ENCODE data around the gene KCTD10. TPM values are rescaled to one million over a fixed set of nuclear protein-coding genes. Genes with fewer than 3 reads are reported as not detected.

The KCTD10 gene
- polyA plus RNA-seq, 6 donors from 2014 or later: 15.6 to 19.8 (median 17.1) TPM

DNA sequence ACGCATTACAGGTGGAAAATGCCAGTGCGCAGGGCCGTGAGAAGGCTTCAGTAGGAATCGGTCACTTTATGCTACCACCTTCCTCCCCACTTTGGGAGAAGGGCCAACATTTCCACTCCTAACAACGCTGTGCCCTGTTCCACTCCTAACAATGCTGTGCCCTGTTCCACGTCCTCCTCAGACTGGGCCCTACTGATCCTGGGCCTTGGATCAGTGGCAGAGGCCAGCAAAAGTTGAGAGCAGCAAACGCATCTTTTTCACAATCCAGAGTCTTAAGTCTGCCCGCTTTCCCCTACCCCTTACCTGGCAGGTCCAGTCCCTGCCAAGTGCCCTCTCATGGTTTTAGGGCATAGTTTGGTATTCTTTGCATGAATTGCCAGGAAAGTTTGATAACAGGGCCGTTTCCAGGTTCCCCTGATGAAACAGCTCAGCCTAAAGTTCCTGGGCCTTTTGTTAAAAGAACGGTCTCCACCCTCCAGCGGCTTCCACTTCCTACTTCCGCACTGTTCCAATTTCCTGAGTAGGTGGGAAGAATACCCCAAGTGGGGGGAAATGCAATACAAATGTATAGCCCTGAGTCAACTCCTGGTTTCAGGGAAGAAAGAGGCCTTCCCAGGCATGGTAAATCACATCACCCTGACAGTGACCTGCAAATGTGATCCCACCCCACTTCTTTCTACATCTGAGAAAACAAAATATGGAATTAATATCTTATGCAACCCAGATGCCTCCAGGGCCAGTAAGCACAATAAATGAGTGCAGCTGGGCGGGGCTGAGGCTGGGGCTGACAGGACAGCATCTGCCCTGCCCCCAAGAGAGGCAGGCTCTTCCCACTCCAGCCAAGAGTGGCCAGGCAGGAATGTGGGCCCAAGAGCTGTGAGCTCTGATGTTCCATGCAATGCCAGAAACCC, 15.0 kb downstream of the KCTD10 start:
- no peaks in the 10 kb centered on the region for H3K9me3 Mint-ChIP-seq
- no peak overlapping the region for H3K4me3 Mint-ChIP-seq
- DNase-seq (no peak), ATAC-seq (ENCODE audit: low read depth in 2 of 2) (no peak)
- peaks cover 32 to 48% (median 45%) of the 10 kb centered on the region in 3 donors for H3K4me1 Mint-ChIP-seq
- peaks cover 10 to 25% of the 10 kb centered on the region in 2 donors for H3K36me3 Mint-ChIP-seq
- peak overlapping the region in 5 of 6 donors; percentile 24 to 81 (median 80) for H3K27ac Mint-ChIP-seq
- H3K27me3 Mint-ChIP-seq: no peaks in the 10 kb centered on the region

DNA sequence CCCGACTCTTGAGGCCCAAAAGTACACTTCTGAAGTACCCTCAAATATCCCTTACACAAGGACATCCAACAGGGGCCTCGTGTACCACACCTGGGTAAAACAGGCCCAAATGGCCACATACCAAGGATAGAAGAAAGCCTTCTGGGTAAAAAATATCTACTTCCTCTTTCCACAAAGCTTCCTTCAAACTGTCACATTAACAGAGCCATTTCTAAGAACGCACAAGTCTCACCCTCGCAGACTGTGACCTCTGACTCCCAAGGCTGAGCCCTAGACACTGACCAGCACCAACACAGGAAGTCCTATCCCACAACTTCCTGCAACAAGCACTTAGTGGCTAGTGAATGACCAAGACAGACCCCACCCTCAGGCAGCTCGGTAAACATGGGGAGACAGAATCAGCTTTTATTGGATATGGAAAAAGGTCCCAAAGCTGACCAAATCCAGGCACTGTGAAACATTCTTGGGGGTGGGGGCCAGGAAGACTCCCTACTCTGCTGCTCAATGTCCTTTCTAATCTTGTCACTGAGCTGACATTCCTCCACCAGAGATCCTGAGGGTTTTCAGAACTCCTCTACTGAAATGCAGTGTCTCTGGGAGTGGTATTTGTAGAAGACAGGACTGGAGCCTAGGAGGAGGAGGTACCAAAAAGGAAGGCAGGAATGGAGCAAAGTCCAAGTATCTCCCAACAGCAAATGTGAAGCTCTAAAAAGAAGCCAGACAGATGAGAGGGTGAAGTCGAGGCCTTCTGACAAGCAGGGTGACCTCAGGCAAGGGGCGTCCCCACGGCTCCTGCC, 15.9 kb downstream of the KCTD10 start:
- no peaks in the 10 kb centered on the region for H3K27me3 Mint-ChIP-seq
- H3K27ac Mint-ChIP-seq: peak overlapping the region; percentile 17 to 93 (median 82)
- H3K4me1 Mint-ChIP-seq: peaks cover 32 to 46% (median 42%) of the 10 kb centered on the region in 3 donors
- peaks cover 14 to 32% of the 10 kb centered on the region in 2 donors for H3K36me3 Mint-ChIP-seq
- no peak for DNase-seq
- no peaks in the 10 kb centered on the region for H3K9me3 Mint-ChIP-seq
- ATAC-seq (ENCODE audit: low read depth in 2 of 2): peak; percentile 47 to 61
- H3K4me3 Mint-ChIP-seq: peak overlapping the region in 2 of 8 donors; percentile 45 to 55

DNA sequence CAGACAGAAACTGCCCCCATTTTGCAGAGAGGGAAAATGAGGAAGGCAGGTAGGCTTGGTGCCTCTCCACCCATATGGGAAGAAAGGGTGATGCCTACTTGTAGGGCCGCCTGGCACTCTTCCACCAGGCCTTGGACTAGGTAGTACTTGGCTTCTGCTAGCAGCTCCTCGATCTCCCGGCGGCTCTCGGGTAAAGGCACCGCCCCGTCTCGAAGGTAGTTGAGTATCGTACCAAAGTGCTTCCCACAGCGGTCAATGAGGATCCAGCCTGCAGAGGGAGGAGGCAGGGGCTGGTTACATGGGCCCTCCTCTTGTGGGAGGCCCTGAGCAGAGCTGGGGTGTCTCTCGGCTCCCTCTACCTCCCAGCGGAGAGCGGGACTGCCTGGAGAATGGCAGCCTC, 16.6 kb downstream of the KCTD10 start:
- H3K9me3 Mint-ChIP-seq: no peaks in the 10 kb centered on the region
- peaks cover 14 to 39% of the 10 kb centered on the region in 2 donors for H3K36me3 Mint-ChIP-seq
- ATAC-seq (ENCODE audit: low read depth in 2 of 2) (no peak), DNase-seq (no peak)
- H3K4me1 Mint-ChIP-seq: peaks cover 32 to 43% (median 40%) of the 10 kb centered on the region in 3 donors
- H3K4me3 Mint-ChIP-seq: peak overlapping the region in 1 of 8 donors; percentile 63
- H3K27ac Mint-ChIP-seq: peak overlapping the region in 3 of 6 donors; percentile 56 to 86 (median 81)
- no peaks in the 10 kb centered on the region for H3K27me3 Mint-ChIP-seq

DNA sequence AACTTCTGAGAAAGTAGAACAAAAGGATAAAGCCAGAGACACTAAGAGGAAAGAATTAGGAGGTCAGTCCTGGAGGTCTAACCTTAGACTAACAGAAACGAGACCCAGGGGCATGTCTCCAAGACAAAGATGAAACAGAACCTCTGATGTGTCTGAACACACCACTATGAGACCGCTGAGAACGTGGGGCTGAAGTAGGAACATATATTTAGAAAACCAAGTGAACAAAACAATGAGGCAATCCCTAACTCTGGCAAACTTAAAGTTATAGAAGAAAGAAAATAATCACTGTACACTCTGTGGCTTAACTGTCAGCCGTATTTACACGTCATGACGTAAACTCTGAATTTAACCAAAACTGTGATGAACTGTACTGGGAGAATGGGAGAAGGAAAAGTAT, 17.9 kb downstream of the KCTD10 start:
- Mint-ChIP-seq H3K27ac (no peak overlapping the region), H3K4me1 (peaks cover 25 to 43% (median 32%) of the 10 kb centered on the region in 3 donors), H3K9me3 (no peaks in the 10 kb centered on the region), H3K4me3 (peak overlapping the region in 1 of 8 donors; percentile 11), H3K36me3 (peaks cover 15 to 46% of the 10 kb centered on the region in 2 donors), H3K27me3 (no peaks in the 10 kb centered on the region)
- no peak for DNase-seq
- ATAC-seq (ENCODE audit: low read depth in 2 of 2): no peak

DNA sequence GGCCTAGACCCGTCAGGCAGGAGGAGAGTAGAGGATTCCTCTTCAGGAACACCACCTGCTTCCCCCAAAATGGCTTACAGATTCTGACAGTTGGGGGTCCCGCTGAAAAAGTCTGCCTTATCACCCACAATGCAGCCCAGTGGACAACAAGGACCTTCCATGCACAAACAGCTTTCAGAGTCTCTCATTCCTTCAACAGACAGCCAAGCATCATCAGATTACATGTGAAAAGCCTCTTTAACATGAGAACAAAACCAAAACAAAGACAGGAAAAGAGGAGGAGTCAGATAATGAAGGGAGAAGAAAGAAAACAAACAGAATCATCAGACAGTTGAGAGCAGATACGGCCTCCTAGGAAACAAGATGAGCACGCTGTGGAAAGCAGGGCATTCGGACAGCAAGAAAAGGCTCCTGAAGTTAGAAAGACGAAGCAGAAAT, 18.3 kb downstream of the KCTD10 start:
- H3K4me3 Mint-ChIP-seq: no peak overlapping the region
- H3K36me3 Mint-ChIP-seq: peaks cover 20 to 51% of the 10 kb centered on the region in 2 donors
- no peak for ATAC-seq (ENCODE audit: low read depth in 2 of 2)
- no peak for DNase-seq
- H3K4me1 Mint-ChIP-seq: peaks cover 21 to 38% (median 28%) of the 10 kb centered on the region in 3 donors
- H3K27me3 Mint-ChIP-seq: no peaks in the 10 kb centered on the region
- no peaks in the 10 kb centered on the region for H3K9me3 Mint-ChIP-seq
- no peak overlapping the region for H3K27ac Mint-ChIP-seq

DNA sequence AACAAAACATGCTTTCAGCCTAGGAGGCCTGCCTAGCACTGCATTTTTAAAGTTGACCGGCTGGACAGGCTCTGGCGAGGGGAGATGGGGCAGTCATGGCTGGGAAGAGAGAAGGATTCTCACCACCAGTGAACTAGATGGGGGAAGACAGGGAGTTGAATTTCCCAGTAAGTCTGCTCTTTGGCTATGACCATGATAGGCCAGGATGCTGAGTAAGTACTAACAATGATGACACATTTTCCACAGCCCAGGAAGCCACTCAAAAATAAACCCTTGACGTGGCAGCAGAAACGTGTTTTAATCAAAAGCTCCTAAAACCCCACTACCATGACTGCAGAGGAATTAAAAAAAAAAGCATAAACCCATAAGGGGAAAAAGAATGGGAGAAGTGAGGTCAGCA, 19.0 kb downstream of the KCTD10 start:
- peaks cover 25 to 57% of the 10 kb centered on the region in 2 donors for H3K36me3 Mint-ChIP-seq
- ATAC-seq (ENCODE audit: low read depth in 2 of 2) (no peak), DNase-seq (no peak)
- H3K4me3 Mint-ChIP-seq: no peak overlapping the region
- peaks cover 14 to 31% (median 23%) of the 10 kb centered on the region in 3 donors for H3K4me1 Mint-ChIP-seq
- no peaks in the 10 kb centered on the region for H3K27me3 Mint-ChIP-seq
- H3K27ac Mint-ChIP-seq: peak overlapping the region in 1 of 6 donors; percentile 17
- no peaks in the 10 kb centered on the region for H3K9me3 Mint-ChIP-seq

DNA sequence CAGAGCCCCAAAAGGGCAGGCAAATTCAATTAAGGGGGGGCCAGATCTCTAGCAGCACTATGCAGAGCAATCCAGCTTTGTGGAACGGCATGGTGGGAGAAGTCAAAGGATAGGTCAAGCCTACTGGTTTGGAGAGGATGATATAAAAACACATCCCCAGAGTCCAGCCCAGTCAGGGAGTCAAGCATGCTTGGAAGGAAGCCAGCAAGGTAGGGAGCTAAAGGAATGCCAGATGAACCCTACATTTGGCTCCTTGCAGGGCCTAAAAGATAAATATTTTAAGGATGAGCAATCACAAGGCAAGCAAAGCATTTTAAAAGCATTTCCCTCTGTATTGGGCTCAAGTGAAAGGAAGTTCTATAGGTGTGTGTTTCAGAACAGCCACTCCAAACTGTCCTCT, 21.4 kb downstream of the KCTD10 start:
- H3K36me3 Mint-ChIP-seq: peaks cover 36 to 57% of the 10 kb centered on the region in 2 donors
- H3K27ac Mint-ChIP-seq: peak overlapping the region in 1 of 6 donors; percentile 86
- no peaks in the 10 kb centered on the region for H3K9me3 Mint-ChIP-seq
- DNase-seq: no peak
- H3K27me3 Mint-ChIP-seq: no peaks in the 10 kb centered on the region
- no peak overlapping the region for H3K4me3 Mint-ChIP-seq
- ATAC-seq (ENCODE audit: low read depth in 2 of 2): no peak
- peaks cover 4 to 13% (median 7%) of the 10 kb centered on the region in 3 donors for H3K4me1 Mint-ChIP-seq

DNA sequence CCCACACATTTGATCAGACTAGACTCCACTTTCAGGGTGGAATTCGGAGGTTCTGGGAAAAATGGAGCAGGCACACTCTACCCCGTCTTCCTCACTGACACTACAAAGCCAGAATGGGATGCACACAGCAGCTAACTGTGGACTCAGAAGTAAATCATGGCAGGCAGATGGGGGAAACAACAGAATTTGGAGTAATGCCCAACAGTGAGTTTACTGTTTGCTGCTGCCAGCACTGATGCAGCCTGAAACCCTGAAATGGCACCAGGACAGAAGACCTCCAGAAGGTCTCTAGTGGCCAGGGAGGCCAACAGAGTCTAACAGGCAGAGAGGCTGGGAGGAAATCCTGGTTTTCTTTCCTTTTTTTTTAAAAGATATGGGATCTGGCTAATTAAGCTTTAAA, 24.6 kb downstream of the KCTD10 start:
- Mint-ChIP-seq H3K4me3 (no peak overlapping the region), H3K36me3 (peaks cover 35 to 37% of the 10 kb centered on the region in 2 donors), H3K4me1 (peaks cover 0 to 10% (median 0%) of the 10 kb centered on the region in 3 donors), H3K27ac (peak overlapping the region in 1 of 6 donors; percentile 4), H3K27me3 (no peaks in the 10 kb centered on the region), H3K9me3 (no peaks in the 10 kb centered on the region)
- DNase-seq (no peak), ATAC-seq (ENCODE audit: low read depth in 2 of 2) (no peak)

DNA sequence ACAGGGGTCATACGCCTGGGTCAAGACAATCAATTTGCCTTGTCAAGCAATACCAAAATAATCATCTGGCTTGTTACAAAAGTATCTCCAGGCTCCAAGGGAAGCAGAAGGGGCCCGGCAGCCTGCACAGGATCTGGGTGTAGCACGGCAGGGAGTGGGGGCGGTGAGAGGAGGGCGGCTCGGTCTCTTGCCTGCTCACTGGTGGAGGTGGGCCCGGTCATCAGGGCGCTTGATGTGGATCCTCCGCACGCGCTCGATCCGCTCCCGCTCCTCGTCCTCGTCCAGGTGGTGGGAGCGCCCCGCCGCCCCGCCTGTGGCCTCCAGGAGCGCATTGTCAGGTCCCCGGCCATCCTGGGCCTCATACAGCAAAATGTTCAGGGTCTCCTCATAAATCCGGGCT, 25.7 kb downstream of the KCTD10 start:
- H3K4me3 Mint-ChIP-seq: no peak overlapping the region
- H3K27ac Mint-ChIP-seq: no peak overlapping the region

DNA sequence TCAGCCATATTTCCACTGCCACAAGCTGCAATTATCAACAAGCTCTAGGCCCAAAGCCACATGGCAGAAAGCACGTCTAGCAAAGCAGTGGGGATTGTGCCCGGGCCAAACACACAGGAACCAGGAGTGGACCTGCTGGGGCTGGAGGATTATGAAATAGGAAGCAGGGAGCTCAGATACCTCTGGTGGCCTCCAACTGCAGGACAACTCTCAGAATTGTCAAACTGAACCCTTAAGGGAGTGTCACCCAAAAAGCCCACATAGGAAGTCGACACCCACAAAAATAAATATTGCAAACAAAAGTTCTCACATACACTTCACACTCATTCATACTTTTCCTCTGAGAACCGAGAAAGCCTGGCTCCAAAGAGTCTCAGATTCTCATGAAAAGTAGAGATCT, 26.1 kb downstream of the KCTD10 start:
- H3K4me3 Mint-ChIP-seq: peak overlapping the region in 1 of 8 donors; percentile 26
- no peak overlapping the region for H3K27ac Mint-ChIP-seq
- H3K4me1 Mint-ChIP-seq: peaks cover 0 to 10% (median 0%) of the 10 kb centered on the region in 3 donors
- H3K27me3 Mint-ChIP-seq: no peaks in the 10 kb centered on the region
- DNase-seq: no peak
- ATAC-seq (ENCODE audit: low read depth in 2 of 2): no peak
- no peaks in the 10 kb centered on the region for H3K9me3 Mint-ChIP-seq
- peaks cover 23 to 30% of the 10 kb centered on the region in 2 donors for H3K36me3 Mint-ChIP-seq

More for the DNA sequence above, 25.7 kb downstream of the KCTD10 start:
- H3K9me3 Mint-ChIP-seq: no peaks in the 10 kb centered on the region
- no peaks in the 10 kb centered on the region for H3K27me3 Mint-ChIP-seq
- peaks cover 26 to 30% of the 10 kb centered on the region in 2 donors for H3K36me3 Mint-ChIP-seq
- no peak for ATAC-seq (ENCODE audit: low read depth in 2 of 2)
- no peak for DNase-seq
- peaks cover 0 to 10% (median 0%) of the 10 kb centered on the region in 3 donors for H3K4me1 Mint-ChIP-seq

DNA sequence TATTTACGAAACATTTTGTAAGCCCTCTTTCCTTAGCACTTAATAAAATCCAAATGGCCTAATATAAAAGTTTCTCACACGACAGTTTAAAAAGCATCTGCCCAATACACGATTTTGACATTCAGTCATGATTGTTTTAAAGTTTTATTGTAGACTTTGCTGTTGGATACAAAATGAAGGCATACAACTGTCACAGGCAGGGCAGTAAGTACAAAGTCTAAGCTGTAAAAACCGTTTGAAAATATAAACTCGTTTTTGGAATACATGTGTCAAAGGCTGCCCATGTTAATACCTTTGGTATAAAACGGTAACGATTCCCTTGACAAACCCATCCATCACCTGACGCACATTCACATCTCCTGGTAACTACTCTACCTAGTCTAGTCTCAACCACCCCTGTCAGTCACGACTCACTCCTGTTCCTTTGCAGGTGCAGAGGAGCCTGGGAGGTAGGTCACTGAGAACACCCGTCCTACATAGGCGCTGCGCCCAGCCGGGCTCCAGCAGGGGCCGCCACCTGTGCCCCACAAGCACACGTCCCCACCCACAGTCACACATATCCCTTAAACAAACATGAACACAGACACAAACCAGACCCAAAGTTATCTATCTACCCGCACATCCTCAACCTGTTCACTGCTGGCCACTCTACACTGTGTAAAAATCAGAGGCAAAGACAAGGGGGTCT, 27.1 kb downstream of the KCTD10 start:
- Mint-ChIP-seq H3K4me3 (no peak overlapping the region), H3K27me3 (no peaks in the 10 kb centered on the region), H3K36me3 (peaks cover 25 to 30% of the 10 kb centered on the region in 2 donors), H3K27ac (peak overlapping the region in 2 of 6 donors; percentile 59 to 72), H3K4me1 (peaks cover 0 to 10% (median 0%) of the 10 kb centered on the region in 3 donors), H3K9me3 (no peaks in the 10 kb centered on the region)
- ATAC-seq (ENCODE audit: low read depth in 2 of 2): no peak
- no peak for DNase-seq

DNA sequence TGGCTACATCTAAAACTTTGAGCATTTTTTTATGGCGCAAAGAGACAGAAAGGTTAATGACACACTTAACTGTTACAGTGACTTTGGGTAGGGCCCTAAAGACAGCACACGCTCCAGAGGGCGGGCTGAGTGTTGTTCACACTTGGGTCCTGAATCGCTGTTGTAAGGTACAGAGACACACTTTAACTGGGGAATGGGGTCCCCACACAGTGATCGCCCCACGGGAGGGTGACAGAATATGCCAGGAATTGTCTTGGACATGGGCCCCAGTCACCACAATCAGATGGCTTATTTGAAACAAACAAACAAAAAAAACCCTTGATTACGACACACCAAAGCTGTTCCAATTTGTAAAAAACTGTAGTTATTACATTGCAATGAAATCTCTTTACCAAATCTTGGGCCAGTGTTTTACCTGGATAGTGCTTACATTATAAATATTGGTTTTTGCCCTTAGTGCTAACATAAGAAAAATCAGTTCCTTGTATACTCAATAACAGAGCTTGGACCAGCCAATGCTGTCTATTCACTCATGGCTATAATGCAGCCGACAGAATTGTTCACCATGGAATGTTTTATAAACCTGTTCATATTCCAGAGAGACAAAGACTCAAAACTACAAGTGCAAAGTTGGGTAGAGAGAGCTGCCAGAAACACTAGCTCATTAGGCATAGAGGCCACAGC, 28.3 kb downstream of the KCTD10 start:
- no peak for ATAC-seq (ENCODE audit: low read depth in 2 of 2)
- Mint-ChIP-seq H3K4me3 (no peak overlapping the region), H3K9me3 (no peaks in the 10 kb centered on the region), H3K27me3 (no peaks in the 10 kb centered on the region), H3K4me1 (peaks cover 0 to 10% (median 0%) of the 10 kb centered on the region in 3 donors), H3K27ac (no peak overlapping the region), H3K36me3 (peaks cover 19 to 24% of the 10 kb centered on the region in 2 donors)
- no peak for DNase-seq

Measured in naive B cell (primary cell).